ENCODE data around the gene PDLIM7. TPM values are rescaled to one million over a fixed set of nuclear protein-coding genes. Genes with fewer than 3 reads are reported as not detected.

Gene PDLIM7
- total RNA-seq, 1 experiment from 2014 or later: 132 TPM

GRCh38 chr5:177479774-177480173 lies 17.6 kb downstream of the PDLIM7 start:
- Histone ChIP-seq H3K4me3 (ENCODE audit: low read depth, low read length, poor library complexity, severe bottlenecking) (no peak overlapping the region), H3K27me3 (replicated peaks; ENCODE audit: insufficient read depth, low read depth, low read length, poor library complexity) (no peaks in the 10 kb centered on the region), H3K27ac (ENCODE audit: low read depth, low read length, poor library complexity, severe bottlenecking) (peak overlapping the region; percentile 30), H3K9me3 (ENCODE audit: low read depth, low read length, poor library complexity, severe bottlenecking) (no peaks in the 10 kb centered on the region), H3K4me1 (ENCODE audit: insufficient read depth, low read length, poor library complexity, severe bottlenecking) (no peaks in the 10 kb centered on the region), H3K36me3 (ENCODE audit: insufficient read depth, low read length, poor library complexity, severe bottlenecking) (no peaks in the 10 kb centered on the region)
- intact Hi-C loops (cut with micrococcal nuclease; ENCODE audit: unreplicated experiment): no loop called here
- no TSS peak for BruUV-seq (replicated peaks)
- CTCF ChIA-PET: no interaction called here
- POLR2A ChIA-PET (ENCODE audit: low non-redundant PET): interaction anchor here (0.6 kb wide), 1 partner anchor 25 kb away, joined by 4 read pairs; no protein-coding TSS in a partner anchor
- DNase-seq (ENCODE audit: low spot score): no peak
- TF ChIP-seq CTCF (conservative IDR thresholded peaks at IDR 0.05; ENCODE audit: low read depth, low read length): no peak
- no peak for TF ChIP-seq EZH2 (IDR thresholded peaks at IDR 0.05; ENCODE audit: borderline replicate concordance, low read depth, low read length, poor library complexity, severe bottlenecking)

- H3K27me3 ChIP-seq (replicated peaks; ENCODE audit: insufficient read depth, low read depth, low read length, poor library complexity): no peaks in the 10 kb centered on the region
- peak overlapping the region; percentile 65 for H3K27ac ChIP-seq (ENCODE audit: low read depth, low read length, poor library complexity, severe bottlenecking)
- TF ChIP-seq CTCF (conservative IDR thresholded peaks at IDR 0.05; ENCODE audit: low read depth, low read length): no peak
- TF ChIP-seq EZH2 (IDR thresholded peaks at IDR 0.05; ENCODE audit: borderline replicate concordance, low read depth, low read length, poor library complexity, severe bottlenecking): no peak
- CTCF ChIA-PET: no interaction called here
- H3K4me3 ChIP-seq (ENCODE audit: low read depth, low read length, poor library complexity, severe bottlenecking): no peak overlapping the region
- no TSS peak for BruUV-seq (replicated peaks)
- H3K36me3 ChIP-seq (ENCODE audit: insufficient read depth, low read length, poor library complexity, severe bottlenecking): no peaks in the 10 kb centered on the region
- no peaks in the 10 kb centered on the region for H3K9me3 ChIP-seq (ENCODE audit: low read depth, low read length, poor library complexity, severe bottlenecking)
- intact Hi-C loops (cut with micrococcal nuclease; ENCODE audit: unreplicated experiment): no loop called here
- POLR2A ChIA-PET (ENCODE audit: low non-redundant PET): no interaction called here
- no peak for DNase-seq (ENCODE audit: low spot score)
- peaks cover 3% of the 10 kb centered on the region for H3K4me1 ChIP-seq (ENCODE audit: insufficient read depth, low read length, poor library complexity, severe bottlenecking)
Observed at GRCh38 chr5:177478711-177479646, 18.4 kb downstream of the PDLIM7 start.

- intact Hi-C loops (cut with micrococcal nuclease; ENCODE audit: unreplicated experiment): no loop called here
- CTCF ChIA-PET: no interaction called here
Observed at GRCh38 chr5:177477701-177478477, 19.5 kb downstream of the PDLIM7 start.

More at GRCh38 chr5:177477701-177478477, 19.5 kb downstream of the PDLIM7 start:
- H3K27me3 ChIP-seq (replicated peaks; ENCODE audit: insufficient read depth, low read depth, low read length, poor library complexity): no peaks in the 10 kb centered on the region
- H3K9me3 ChIP-seq (ENCODE audit: low read depth, low read length, poor library complexity, severe bottlenecking): no peaks in the 10 kb centered on the region
- BruUV-seq (replicated peaks): no TSS peak
- no peak for DNase-seq (ENCODE audit: low spot score)
- POLR2A ChIA-PET (ENCODE audit: low non-redundant PET): no interaction called here
- H3K4me3 ChIP-seq (ENCODE audit: low read depth, low read length, poor library complexity, severe bottlenecking): no peak overlapping the region
- TF ChIP-seq CTCF (conservative IDR thresholded peaks at IDR 0.05; ENCODE audit: low read depth, low read length): no peak
- TF ChIP-seq EZH2 (IDR thresholded peaks at IDR 0.05; ENCODE audit: borderline replicate concordance, low read depth, low read length, poor library complexity, severe bottlenecking): no peak
- no peak overlapping the region for H3K27ac ChIP-seq (ENCODE audit: low read depth, low read length, poor library complexity, severe bottlenecking)
- H3K36me3 ChIP-seq (ENCODE audit: insufficient read depth, low read length, poor library complexity, severe bottlenecking): no peaks in the 10 kb centered on the region
- H3K4me1 ChIP-seq (ENCODE audit: insufficient read depth, low read length, poor library complexity, severe bottlenecking): peaks cover 4% of the 10 kb centered on the region
